Dendritic cell treated with granulocyte-macrophage colony-stimulating factor and Interleukin-4, amounts not matched to agents 40 ng/mL and 50 ng/mL, for 4 days (primary cell): ENCODE data around the gene YAE1.

Experiments
- H3K27ac Mint-ChIP-seq: one replicate; pipeline ENCODE4 v1.8.0; 2022; ENCODE audit warnings: mild to moderate bottlenecking, mixed read lengths
- H3K27me3 Mint-ChIP-seq: one replicate; pipeline ENCODE4 v1.8.0; 2022; ENCODE audit warnings: mild to moderate bottlenecking, mixed read lengths
- H3K36me3 Mint-ChIP-seq: one replicate; pipeline ENCODE4 v1.8.0; 2022; ENCODE audit warnings: low read depth, mixed read lengths
- H3K4me1 Mint-ChIP-seq: one replicate; pipeline ENCODE4 v1.8.0; 2022; ENCODE audit warnings: low read depth, mixed read lengths
- H3K4me3 Mint-ChIP-seq: one replicate; pipeline ENCODE4 v1.8.0; 2022; ENCODE audit warnings: mild to moderate bottlenecking, moderate library complexity, mixed read lengths
- H3K9me3 Mint-ChIP-seq: one replicate; pipeline ENCODE4 v1.8.0; 2022; ENCODE audit warnings: mixed read lengths
- intact Hi-C: fragments of 100-400 bp; cut with micrococcal nuclease; formaldehyde crosslinking; loops from one replicate; pipeline ENCODE4 v1.15.0; 2022

The YAE1 gene

GRCh38 chr7:39566023-39566921 lies at the start of gene YAE1:
TSS of gene YAE1 (plus strand) at chr7:39566404. CDS start at chr7:39566419, 15 bp downstream.
- H3K27me3 Mint-ChIP-seq, result peaks cover under 1% of the 10 kb centered on the region
- peak within 1 kb of the TSS; percentile 99 for H3K4me3 Mint-ChIP-seq
- intact Hi-C loops, result loop anchor here (5.0 kb wide), 1 partner anchor 566 kb away; the partner anchor contains the start of gene MPLKIP
- peak within 1 kb of the TSS; percentile 81 for H3K27ac Mint-ChIP-seq
- peaks cover 6% of the 10 kb centered on the region for H3K36me3 Mint-ChIP-seq
- peaks cover 10% of the 10 kb centered on the region for H3K4me1 Mint-ChIP-seq
- peaks cover 9% of the 10 kb centered on the region for H3K9me3 Mint-ChIP-seq

GRCh38 chr7:39516498-39516897 lies 49.7 kb upstream of the YAE1 start:
- Mint-ChIP-seq H3K9me3 (no peaks in the 10 kb centered on the region), H3K4me1 (no peaks in the 10 kb centered on the region), H3K27me3 (no peaks in the 10 kb centered on the region), H3K36me3 (no peaks in the 10 kb centered on the region), H3K27ac (no peak overlapping the region), H3K4me3 (no peak overlapping the region)
- intact Hi-C loops, result no loop called here

GRCh38 chr7:39517240-39517639 lies 49.0 kb upstream of the YAE1 start:
- H3K9me3 Mint-ChIP-seq, result no peaks in the 10 kb centered on the region
- no peaks in the 10 kb centered on the region for H3K4me1 Mint-ChIP-seq
- intact Hi-C loops, result no loop called here
- H3K27me3 Mint-ChIP-seq, result no peaks in the 10 kb centered on the region
- no peak overlapping the region for H3K4me3 Mint-ChIP-seq
- H3K27ac Mint-ChIP-seq, result no peak overlapping the region
- no peaks in the 10 kb centered on the region for H3K36me3 Mint-ChIP-seq

- Mint-ChIP-seq H3K4me1 (no peaks in the 10 kb centered on the region), H3K27me3 (no peaks in the 10 kb centered on the region), H3K36me3 (no peaks in the 10 kb centered on the region)
These were observed 40.3 kb upstream of the YAE1 start for GRCh38 chr7:39525926-39526325.

GRCh38 chr7:39526666-39527065 lies 39.5 kb upstream of the YAE1 start:
- H3K4me3 Mint-ChIP-seq, result no peak overlapping the region
- no peaks in the 10 kb centered on the region for H3K4me1 Mint-ChIP-seq
- no peaks in the 10 kb centered on the region for H3K36me3 Mint-ChIP-seq
- H3K9me3 Mint-ChIP-seq, result no peaks in the 10 kb centered on the region
- intact Hi-C loops, result no loop called here
- no peak overlapping the region for H3K27ac Mint-ChIP-seq
- H3K27me3 Mint-ChIP-seq, result no peaks in the 10 kb centered on the region

More at GRCh38 chr7:39525926-39526325, 40.3 kb upstream of the YAE1 start:
- Mint-ChIP-seq H3K4me3 (no peak overlapping the region), H3K9me3 (no peaks in the 10 kb centered on the region), H3K27ac (no peak overlapping the region)
- intact Hi-C loops, result no loop called here

- Mint-ChIP-seq H3K27ac (no peak overlapping the region), H3K4me3 (no peak overlapping the region), H3K27me3 (no peaks in the 10 kb centered on the region), H3K4me1 (no peaks in the 10 kb centered on the region), H3K9me3 (no peaks in the 10 kb centered on the region), H3K36me3 (no peaks in the 10 kb centered on the region)
- intact Hi-C loops, result no loop called here
These were observed 38.9 kb upstream of the YAE1 start for GRCh38 chr7:39527296-39527695.

- no peaks in the 10 kb centered on the region for H3K36me3 Mint-ChIP-seq
- intact Hi-C loops, result no loop called here
- no peak overlapping the region for H3K27ac Mint-ChIP-seq
- no peaks in the 10 kb centered on the region for H3K4me1 Mint-ChIP-seq
- no peaks in the 10 kb centered on the region for H3K27me3 Mint-ChIP-seq
- H3K4me3 Mint-ChIP-seq, result no peak overlapping the region
- H3K9me3 Mint-ChIP-seq, result no peaks in the 10 kb centered on the region
These were observed 38.3 kb upstream of the YAE1 start for GRCh38 chr7:39527951-39528350.

- H3K36me3 Mint-ChIP-seq, result no peaks in the 10 kb centered on the region
- H3K9me3 Mint-ChIP-seq, result no peaks in the 10 kb centered on the region
- H3K27me3 Mint-ChIP-seq, result no peaks in the 10 kb centered on the region
- H3K27ac Mint-ChIP-seq, result no peak overlapping the region
- intact Hi-C loops, result no loop called here
- H3K4me1 Mint-ChIP-seq, result no peaks in the 10 kb centered on the region
- no peak overlapping the region for H3K4me3 Mint-ChIP-seq
These were observed 37.4 kb upstream of the YAE1 start for GRCh38 chr7:39528849-39529248.

- Mint-ChIP-seq H3K4me3 (no peak overlapping the region), H3K4me1 (no peaks in the 10 kb centered on the region), H3K27me3 (no peaks in the 10 kb centered on the region), H3K9me3 (no peaks in the 10 kb centered on the region), H3K27ac (no peak overlapping the region), H3K36me3 (no peaks in the 10 kb centered on the region)
- intact Hi-C loops, result no loop called here
These were observed 36.6 kb upstream of the YAE1 start for GRCh38 chr7:39529582-39529981.

- intact Hi-C loops, result no loop called here
- no peaks in the 10 kb centered on the region for H3K36me3 Mint-ChIP-seq
- H3K4me1 Mint-ChIP-seq, result no peaks in the 10 kb centered on the region
- H3K4me3 Mint-ChIP-seq, result no peak overlapping the region
- H3K9me3 Mint-ChIP-seq, result no peaks in the 10 kb centered on the region
- no peak overlapping the region for H3K27ac Mint-ChIP-seq
- no peaks in the 10 kb centered on the region for H3K27me3 Mint-ChIP-seq
These were observed 35.2 kb upstream of the YAE1 start for GRCh38 chr7:39530971-39531370.

- Mint-ChIP-seq H3K9me3 (no peaks in the 10 kb centered on the region), H3K27ac (no peak overlapping the region), H3K27me3 (no peaks in the 10 kb centered on the region), H3K4me1 (no peaks in the 10 kb centered on the region), H3K4me3 (no peak overlapping the region), H3K36me3 (no peaks in the 10 kb centered on the region)
- intact Hi-C loops, result no loop called here
These were observed 34.4 kb upstream of the YAE1 start for GRCh38 chr7:39531818-39532217.

- no peaks in the 10 kb centered on the region for H3K36me3 Mint-ChIP-seq
- H3K4me1 Mint-ChIP-seq, result no peaks in the 10 kb centered on the region
- no peaks in the 10 kb centered on the region for H3K27me3 Mint-ChIP-seq
- no peaks in the 10 kb centered on the region for H3K9me3 Mint-ChIP-seq
- H3K4me3 Mint-ChIP-seq, result no peak overlapping the region
- intact Hi-C loops, result no loop called here
- no peak overlapping the region for H3K27ac Mint-ChIP-seq
These were observed 33.4 kb upstream of the YAE1 start for GRCh38 chr7:39532832-39533231.

GRCh38 chr7:39534599-39534998 lies 31.6 kb upstream of the YAE1 start:
- H3K27me3 Mint-ChIP-seq, result no peaks in the 10 kb centered on the region
- H3K27ac Mint-ChIP-seq, result no peak overlapping the region
- no peaks in the 10 kb centered on the region for H3K9me3 Mint-ChIP-seq
- H3K4me1 Mint-ChIP-seq, result no peaks in the 10 kb centered on the region
- intact Hi-C loops, result no loop called here
- no peaks in the 10 kb centered on the region for H3K36me3 Mint-ChIP-seq
- no peak overlapping the region for H3K4me3 Mint-ChIP-seq

- intact Hi-C loops, result no loop called here
- H3K27ac Mint-ChIP-seq, result no peak overlapping the region
- H3K9me3 Mint-ChIP-seq, result no peaks in the 10 kb centered on the region
- H3K4me3 Mint-ChIP-seq, result no peak overlapping the region
- no peaks in the 10 kb centered on the region for H3K36me3 Mint-ChIP-seq
- peaks cover 2% of the 10 kb centered on the region for H3K27me3 Mint-ChIP-seq
- no peaks in the 10 kb centered on the region for H3K4me1 Mint-ChIP-seq
These were observed 31.1 kb upstream of the YAE1 start for GRCh38 chr7:39535064-39535463.

- Mint-ChIP-seq H3K4me3 (no peak overlapping the region), H3K4me1 (no peaks in the 10 kb centered on the region), H3K36me3 (no peaks in the 10 kb centered on the region), H3K27me3 (peaks cover 2% of the 10 kb centered on the region), H3K9me3 (no peaks in the 10 kb centered on the region), H3K27ac (no peak overlapping the region)
- intact Hi-C loops, result no loop called here
These were observed 30.5 kb upstream of the YAE1 start for GRCh38 chr7:39535720-39536119.
